ENCODE measurements around the gene HSPB8. TPM values are rescaled to one million over a fixed set of nuclear protein-coding genes. Genes with fewer than 3 reads are reported as not detected.
A peak's percentile ranks its signal among the peaks of the same experiment; 100 is the strongest.

Gene HSPB8, protein sequence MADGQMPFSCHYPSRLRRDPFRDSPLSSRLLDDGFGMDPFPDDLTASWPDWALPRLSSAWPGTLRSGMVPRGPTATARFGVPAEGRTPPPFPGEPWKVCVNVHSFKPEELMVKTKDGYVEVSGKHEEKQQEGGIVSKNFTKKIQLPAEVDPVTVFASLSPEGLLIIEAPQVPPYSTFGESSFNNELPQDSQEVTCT
- 62.0 and 125 TPM in 2 replicates for total RNA-seq

DNA sequence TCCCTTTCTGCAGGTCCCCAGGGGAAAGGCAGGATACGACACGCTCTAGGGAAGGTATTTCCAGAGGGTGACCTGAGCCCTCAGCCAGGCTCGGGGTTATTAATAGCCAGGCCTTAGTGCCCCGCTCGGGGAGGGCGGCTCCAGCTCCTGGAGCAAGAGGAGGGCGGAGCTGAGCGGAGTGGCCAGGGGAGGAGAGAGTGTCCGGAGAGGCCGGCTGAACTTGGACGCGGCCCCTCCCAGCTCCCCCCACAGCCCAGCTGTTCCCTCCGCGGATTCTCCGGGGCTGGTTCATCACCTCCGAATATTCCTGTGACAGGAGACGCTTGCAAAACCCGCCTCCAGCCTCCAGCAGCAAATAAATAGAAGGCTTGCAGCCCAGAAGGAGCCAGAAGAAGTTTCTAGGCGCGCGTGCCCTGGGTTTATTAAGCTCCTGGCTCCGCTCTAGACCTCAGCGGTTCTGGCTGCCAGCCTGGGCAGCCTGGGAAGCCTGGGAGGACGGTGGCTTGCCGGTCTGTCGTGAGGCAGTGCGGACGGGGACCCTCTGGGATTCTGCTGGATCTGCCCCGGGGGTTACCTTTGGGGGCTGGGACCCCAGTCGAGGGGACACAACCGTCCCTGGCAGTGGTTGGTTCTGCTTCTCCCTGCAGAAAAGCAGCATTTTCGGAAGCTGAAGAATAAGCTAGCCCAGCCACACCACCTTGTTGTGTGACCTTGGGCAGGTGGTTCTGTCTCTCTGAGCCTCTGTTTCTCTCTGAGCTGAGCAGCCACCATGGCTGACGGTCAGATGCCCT is at the start of gene HSPB8:
Gene HSPB8, plus strand, starts transcription at position 388 of the 791 bp plus-strand sequence. Its CDS starts 382 bp downstream, at position 770.
- DNase-seq (ENCODE audit: low read depth) = peak; percentile 88

DNA sequence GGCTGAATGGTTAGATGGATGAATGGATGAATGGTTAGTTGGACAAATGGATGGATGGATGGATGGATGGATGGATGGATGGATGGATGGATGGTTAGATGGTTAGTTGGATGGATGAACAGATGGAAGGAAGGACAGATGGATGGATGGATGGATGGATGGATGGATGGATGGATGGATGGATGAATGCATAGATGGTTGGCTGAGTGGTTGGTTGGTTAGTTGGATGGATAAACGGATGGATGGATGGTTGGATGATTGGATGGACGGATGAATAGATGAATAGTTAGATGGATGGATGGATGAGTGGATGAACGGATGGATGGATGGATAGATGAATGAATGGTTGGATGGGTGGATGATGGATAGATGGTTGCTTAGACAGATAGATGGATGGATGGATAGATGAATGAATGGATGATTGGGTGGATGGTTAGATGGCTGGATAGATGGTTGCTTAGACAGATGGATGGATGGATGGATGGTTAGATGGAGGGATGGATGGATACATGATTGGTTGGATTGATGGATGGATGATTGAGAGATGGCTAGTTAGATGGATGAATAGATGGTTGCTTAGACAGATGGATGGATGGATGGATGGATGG is 48.8 kb upstream of the HSPB8 start:
- no peak for DNase-seq (ENCODE audit: low read depth)

- DNase-seq (ENCODE audit: low read depth) = no peak
Observed at GRCh38 chr12:119130523-119130922, 48.2 kb upstream of the HSPB8 start.

DNA sequence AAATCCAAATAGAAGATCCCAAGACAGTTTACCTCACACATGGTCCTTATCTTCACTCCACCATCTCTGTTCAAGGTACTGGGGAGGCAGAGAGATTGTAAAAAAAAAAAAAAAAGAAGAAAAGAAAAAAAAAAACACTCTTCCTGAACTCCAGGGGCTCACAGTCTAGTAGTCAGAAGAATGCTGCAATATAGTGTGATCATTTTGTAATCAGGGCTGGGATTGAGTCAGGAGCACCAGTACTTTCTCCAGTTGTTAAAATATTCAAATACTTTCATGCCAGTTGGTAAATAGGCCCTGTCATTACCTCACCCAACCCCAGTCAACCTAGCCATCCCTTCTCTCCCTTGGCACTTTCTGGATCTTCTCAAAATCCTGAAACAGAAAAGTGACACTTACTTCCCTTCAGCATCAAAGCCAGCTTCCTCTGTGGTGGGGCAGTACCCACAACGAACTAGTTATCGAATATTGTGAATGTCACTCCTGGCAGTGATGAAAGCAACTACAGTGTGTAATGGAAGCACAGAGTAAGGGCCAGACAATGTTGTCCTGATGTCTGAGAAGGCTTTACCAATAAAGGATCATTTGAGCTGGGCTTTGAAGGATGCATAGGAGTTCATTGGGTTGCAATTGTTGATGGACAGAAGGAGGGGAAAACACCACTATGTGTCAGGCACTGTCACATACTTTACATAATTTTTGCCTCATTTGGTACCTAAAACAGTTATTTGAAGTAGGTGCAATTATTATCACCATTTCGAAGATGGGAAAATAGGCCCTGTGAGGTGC is 44.3 kb upstream of the HSPB8 start:
- no peak for DNase-seq (ENCODE audit: low read depth)

GRCh38 chr12:119136811-119137410 is 41.8 kb upstream of the HSPB8 start:
- no peak for DNase-seq (ENCODE audit: low read depth)

DNA sequence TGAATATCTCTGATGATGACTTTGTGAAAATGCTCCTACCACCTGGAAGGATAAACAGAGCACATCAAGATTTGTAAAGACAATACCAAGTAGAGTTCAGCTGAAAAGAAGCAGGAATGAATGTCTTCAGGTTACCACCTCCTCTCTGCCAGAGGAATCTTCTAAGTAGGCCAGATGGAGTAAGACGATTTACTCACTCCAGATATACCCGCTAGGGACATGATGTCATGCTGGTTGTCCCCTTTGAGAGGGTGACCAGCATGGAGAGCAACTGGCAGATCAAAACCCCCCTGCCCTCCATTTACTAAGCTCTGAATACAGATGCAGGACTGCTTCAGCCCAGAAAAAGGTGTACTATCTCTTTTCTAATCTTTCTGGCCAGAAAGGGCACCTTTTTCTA is 39.3 kb upstream of the HSPB8 start:
- DNase-seq (ENCODE audit: low read depth) = no peak

DNA sequence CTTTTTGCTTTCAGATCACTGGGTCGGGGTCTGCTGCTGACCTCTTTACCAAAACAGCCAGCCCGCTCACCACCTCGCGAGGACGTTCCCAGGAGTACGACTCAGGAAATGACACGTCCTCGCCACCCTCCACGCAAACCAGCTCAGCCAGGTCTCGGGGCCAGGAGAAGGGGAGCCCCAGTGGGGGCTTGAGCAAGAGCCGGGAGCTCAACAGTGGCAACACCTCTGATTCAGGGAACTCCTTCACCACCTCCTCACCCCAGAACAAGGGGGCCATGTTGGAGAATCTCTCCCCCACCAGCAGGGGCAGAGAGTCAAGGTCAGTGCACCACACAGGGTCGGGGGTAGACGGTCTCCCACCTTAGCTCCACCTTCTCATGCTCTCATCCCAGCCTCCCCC is 33.4 kb upstream of the HSPB8 start:
- no peak for DNase-seq (ENCODE audit: low read depth)

GRCh38 chr12:119147847-119148448 is 30.8 kb upstream of the HSPB8 start:
- no peak for DNase-seq (ENCODE audit: low read depth)

DNA sequence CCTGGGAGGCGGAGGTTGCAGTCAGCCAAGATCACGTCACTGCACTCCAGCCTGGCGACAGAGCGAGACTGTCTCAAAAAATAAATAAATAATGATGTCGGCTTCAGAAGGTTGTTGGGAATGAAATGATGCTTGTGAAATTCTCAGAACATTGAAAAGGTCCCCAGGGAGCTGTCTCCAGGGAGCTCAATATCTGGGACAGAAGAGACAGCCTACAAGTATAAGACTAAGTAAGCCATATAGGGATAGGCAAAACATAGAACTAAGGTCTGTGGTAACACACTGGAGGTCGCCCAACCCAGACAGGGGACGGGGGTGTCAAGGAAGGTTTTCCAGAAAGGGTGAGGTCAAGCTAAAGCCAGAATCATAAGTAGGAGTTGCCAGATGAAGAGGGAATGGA is 29.5 kb upstream of the HSPB8 start:
- DNase-seq (ENCODE audit: low read depth) = no peak

DNA sequence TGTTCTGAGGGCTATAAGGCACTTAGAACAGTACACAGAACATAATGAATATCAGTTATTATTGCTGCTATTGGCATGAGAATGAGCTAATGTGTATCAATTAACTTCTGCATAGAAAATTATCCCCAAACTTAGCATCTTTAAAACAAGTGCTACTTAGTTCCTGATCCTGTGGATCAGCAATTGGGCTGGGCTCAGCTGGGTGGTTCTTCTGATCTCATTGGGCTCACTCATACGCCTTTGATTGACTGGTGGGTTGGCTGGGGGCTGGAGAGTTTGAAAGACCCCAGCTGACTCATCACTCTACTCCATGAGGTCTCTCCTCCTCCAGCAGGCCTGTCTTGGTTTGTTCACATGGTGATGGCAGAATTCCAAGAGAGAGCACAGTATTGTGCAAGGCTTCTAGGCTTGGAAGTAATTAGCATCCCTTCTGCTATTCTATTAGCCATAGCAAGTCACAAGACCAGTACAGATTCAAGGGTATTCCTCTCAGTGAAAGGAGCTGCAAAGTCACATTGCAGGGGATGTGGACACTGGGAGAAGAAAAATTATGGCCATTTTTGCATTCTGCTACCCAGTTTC is 27.2 kb upstream of the HSPB8 start:
- peak; percentile 56 for DNase-seq (ENCODE audit: low read depth)

GRCh38 chr12:119153477-119154434 is 25.0 kb upstream of the HSPB8 start:
- DNase-seq (ENCODE audit: low read depth) = peak; percentile 71

DNA sequence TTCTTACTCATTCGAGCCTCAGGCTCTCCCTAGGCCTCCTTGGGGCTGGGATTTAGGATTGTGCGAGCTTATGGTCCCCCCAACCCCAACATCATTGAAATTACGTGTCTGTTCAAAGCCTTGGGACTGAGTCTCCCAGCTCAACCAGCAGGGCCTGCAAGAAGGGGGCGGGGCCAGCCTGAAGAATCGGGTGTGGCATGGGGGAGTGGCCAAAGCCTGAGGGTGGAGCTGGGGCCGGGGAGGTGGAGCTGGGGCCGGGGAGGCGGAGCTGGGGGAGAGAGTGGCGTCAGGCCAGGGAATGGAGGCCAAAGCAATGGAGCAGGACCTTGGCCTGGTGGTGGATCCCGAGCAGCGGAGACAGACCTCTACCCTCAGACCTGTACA is 24.3 kb upstream of the HSPB8 start:
- DNase-seq (ENCODE audit: low read depth) = no peak

GRCh38 chr12:119156401-119157044 is 22.2 kb upstream of the HSPB8 start:
- no peak for DNase-seq (ENCODE audit: low read depth)

DNA sequence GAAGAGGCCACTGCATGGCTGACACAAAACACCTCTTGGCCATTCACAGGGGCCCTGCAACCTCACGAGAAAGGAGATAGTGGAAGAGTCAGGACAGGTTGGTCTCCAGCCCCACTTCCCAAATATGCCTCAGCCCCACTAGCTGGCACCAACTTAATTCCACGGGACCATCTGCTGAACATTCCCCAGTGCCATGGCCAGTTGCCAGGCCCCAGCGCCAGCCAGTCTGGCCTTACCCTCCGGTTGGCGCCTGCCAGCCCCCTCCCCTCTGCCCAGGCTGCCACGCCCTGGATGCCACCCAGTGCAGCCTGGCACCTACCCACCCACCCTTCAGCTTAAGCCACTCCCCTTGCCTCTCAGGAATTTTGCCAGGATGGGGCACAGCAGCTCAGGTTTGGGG is 21.2 kb upstream of the HSPB8 start:
- no peak for DNase-seq (ENCODE audit: low read depth)

DNA sequence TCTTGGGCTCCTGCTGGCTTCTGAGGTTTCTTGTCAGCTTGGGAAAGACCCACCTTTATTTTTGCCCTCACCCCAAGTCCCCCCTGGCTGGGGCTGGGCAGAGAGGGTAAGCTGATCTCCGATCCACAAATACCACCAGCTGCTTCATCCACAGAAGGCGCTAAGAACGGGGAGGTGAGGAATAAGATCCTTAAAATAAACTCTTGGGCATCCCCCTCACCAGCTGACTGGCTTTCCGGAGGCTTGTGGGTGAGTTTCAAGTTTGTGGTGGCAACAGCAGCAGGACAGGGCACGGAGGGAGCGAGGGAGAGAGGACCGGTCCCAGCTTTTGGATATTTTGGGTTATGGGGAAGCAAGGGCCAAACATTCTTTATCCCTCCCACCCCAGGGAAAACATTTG is 20.8 kb upstream of the HSPB8 start:
- DNase-seq (ENCODE audit: low read depth) = no peak

DNA sequence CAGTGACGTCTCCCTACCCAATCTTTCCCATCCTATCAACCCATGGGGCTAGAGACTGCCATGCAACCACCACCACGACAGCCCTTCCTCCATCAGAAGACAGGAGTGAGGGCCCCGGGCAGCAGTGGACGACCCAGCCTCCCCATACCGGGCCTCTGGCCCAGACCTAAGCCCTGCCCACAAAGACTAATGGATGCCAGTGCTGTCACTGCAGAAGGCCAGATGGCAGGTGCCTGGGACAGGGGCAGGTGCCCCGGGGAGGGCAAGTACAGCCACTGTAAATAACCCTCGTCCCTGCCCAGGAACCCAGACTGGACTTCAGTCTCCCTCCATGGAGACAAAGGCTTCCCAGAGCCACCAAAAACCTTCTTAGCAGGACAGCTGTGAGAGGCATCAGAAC is 20.3 kb upstream of the HSPB8 start:
- no peak for DNase-seq (ENCODE audit: low read depth)

DNA sequence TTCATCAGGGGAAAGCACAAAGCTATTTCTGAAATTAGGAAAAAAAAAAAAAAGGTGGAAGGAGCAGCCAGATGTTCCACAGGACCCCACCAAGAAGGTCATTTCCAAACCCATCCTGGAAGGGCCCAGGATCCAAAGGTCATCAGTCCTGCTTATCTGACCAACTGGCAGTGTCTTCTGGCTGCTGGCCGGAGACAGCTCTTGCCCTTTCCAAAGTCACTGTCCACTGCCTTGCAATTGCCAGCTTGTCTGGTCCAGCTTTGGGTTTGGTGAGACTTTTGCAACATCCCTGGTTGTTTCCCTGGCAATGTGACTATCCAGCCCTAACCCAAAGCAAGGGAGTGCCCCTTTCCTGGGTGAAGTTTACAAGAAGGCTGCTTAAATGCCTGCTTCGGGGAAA is 18.9 kb upstream of the HSPB8 start:
- no peak for DNase-seq (ENCODE audit: low read depth)

- no peak for DNase-seq (ENCODE audit: low read depth)
Observed at GRCh38 chr12:119167902-119168301, 10.8 kb upstream of the HSPB8 start.

DNA sequence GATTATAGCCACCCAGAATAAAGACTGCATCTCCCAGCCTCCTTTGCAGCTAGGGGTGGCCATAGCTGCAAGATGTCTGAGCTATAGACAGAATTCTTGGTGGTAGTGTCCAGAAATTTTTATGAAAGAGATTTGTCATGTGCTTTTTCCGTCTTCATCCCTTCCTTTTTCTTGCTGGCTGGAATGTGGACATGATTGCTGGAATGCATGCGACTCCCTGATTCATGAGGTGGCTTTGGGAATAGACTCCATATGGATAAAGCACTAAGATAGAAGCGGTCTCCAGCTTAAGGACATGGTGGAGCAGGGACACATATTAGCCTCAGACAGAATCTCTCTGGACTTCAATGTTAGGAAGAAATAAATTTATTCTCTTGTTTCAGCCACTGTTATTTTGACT is 10.0 kb upstream of the HSPB8 start:
- no peak for DNase-seq (ENCODE audit: low read depth)
